HG02678 (cell line): ENCODE results near the gene PRSS8.
"Not testable (repeated sequence)": the region's sequence is repeated elsewhere in the genome, so short reads cannot be mapped to it uniquely, and the experiment has no call there.

Experiments used
- ATAC-seq: cut with Tn5 transposase; IDR thresholded peaks from one replicate; pipeline ENCODE4 v1.9.1; 2021; ENCODE audit warnings: mild to moderate bottlenecking, moderate library complexity; ENCODE audit not compliant: unreplicated experiment

PRSS8 gene

DNA sequence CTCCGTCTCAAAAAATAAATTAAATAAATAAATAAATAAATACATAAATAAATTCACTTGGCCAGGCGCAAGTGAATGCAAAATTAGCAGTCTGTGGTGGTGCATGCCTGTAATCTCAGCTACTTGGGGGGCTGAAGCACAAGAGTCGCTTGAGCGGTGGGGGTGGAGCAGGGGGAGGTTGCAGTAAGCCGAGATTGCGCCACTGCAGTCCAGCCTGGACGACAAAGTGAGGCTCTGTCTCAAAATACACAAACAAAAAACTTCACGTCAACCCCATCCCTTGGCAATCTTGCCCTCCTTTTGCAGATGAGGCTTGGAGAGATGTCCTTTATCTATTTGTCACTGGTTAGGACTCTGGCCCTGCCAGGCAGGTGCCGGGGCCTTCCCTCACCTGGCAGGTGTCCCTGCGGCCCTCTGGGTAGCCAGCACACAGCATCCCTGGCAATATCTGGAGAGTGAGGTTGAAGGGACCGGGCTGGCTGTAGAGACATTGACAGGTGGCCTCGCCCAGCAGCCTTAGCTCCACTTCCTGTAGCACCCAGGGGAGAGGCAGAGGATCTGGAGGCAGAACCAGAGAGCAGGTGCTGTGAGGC is 10.0 kb upstream of the PRSS8 start:
- no peak for ATAC-seq

GRCh38 chr16:31144418-31144817 is 8.9 kb upstream of the PRSS8 start:
- not testable (repeated sequence) for ATAC-seq

- no peak for ATAC-seq
Measured at GRCh38 chr16:31143694-31144148, 8.2 kb upstream of the PRSS8 start.

DNA sequence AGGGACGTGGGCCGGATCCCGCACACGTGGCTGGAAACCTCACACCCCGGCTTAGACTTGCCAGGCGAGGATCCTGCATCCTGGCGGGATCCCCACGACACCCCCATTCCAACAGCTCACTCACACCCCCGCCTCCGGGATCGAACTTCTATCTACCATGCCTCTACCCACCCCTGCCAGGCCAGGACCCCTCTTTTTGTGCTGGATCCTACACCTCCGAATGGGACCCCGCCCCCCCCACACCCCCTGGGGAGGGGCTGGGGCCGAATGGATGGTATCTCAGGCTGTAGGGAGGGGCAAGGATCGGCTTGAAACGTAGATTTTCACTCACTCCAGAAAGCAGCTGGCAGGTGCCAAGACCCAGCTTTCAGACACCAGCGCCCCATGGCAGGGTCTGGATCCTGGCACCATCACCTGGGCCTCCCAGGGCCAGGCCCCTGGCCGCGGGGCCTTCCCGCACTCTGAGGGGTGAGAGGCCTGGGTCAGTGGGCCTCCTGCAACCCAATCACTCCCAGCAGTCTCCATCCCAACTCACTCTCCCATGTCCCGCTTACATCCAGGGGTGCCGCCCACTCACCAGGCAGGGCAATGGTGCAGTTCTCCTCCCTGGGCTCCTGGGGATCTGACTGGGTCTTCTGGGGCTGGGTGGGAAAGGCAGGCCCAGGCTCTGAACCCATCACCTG is 7.6 kb upstream of the PRSS8 start:
- no peak for ATAC-seq

GRCh38 chr16:31142109-31143010 is 6.8 kb upstream of the PRSS8 start:
- ATAC-seq: peak; percentile 86

DNA sequence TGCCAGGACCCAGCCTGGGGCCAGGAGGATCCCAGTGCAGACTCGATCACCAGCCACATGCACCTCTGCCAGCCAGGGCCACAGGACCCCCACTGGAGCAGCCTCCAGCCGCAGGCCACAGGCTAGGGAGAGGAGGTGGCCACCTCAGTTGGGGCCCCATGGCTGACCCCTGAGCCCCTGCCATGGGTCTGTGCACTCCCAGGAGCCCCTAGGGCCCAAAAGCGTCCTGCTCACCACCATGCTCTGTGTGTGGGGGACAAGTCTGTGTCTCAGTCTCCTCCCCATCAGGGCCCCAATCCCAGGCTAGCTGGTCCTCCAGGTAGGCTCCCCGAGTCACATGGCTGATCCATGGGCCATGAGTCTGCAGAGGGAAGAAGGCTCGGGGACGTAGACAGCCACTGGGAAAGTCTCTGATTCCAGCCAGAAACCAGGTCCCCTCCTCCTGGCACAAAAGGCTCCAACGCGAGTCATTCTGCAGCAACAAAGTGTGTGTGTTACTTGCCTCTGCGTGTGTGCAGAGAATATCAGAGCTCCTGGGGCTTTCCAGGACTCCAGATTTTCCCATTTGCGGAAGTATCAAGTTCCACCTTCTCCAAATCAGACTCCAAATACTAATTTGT is 6.1 kb upstream of the PRSS8 start:
- ATAC-seq: no peak

- ATAC-seq: not testable (repeated sequence)
Measured at GRCh38 chr16:31141071-31141469, 5.5 kb upstream of the PRSS8 start.

DNA sequence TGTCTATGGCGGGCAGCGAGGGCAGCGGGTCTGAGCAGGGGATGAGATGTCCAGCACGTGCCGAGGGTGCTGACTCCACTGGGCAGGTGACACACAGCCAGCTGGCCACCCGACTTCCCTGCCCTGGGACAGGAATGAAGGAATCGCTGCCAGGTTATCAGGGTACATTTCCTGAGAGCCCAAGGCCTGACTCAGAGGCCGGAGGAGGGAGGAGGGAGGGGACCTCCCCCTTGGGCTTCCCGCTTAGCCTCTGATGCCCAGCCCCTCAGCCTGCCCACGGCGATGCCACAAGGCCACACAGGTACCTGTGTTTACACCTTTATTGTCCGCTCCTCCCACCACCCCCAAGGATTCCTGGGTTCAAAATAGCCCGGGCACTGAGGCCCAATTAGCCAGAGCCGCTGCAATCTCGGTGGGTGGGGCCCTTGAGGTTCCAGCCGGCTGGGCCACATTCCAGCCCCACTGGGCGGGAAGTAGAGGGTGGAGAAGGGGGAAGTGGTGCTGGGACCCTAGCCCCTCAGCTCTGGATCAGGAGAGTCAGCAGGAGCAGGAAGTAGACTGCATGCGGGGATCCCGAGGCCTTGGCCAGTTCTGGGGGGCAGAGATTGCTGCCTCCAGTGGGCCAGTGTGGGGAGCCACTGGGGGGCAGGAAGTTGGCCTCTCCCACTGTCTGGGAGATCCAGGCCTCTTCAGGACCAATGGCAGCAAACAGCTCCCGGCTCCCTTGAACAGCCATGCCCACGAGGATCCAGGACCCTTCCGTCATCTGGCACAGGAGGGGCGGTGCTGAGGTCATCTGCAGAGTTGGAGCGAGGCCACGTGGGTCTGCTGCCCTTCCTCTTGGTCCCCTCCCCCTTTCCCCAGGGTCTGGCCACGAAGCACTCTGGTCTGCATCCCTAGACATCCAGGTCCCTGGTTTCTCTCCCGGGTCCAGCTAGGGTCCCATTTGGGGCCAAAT is 3.4 kb upstream of the PRSS8 start:
- no peak for ATAC-seq

DNA sequence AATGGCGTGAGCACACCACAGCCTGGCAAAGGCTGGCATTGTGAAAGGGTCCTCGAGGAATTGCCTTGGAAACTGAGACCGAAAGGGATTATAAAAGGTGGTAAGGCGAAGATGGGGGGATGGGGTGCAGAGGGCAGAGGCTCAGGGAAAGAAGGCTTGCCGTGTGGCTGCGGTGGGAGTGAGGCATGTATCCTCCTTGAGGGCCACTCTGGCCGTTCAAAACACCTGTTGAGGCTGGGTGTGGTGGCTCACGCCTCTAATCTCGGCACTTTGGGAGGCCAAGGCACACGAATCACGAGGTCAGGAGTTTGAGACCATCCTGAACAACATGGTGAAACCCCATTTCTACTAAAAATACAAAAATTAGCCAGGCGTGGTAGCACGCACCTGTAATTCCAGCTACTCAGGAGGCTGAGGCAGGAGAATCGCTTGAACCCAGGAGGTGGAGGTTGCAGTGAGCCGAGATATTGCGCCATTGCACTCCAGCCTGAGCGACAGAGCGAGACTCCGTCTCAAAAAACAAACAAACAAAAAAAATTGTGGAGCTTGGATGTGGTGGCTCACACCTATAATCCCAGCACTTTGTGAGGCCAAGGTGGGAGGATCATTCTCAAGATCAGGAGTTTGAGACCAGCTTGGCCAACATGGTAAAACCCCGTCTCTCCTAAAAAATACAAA is 1.4 kb upstream of the PRSS8 start:
- not testable (repeated sequence) for ATAC-seq

GRCh38 chr16:31136287-31136662 is 748 bp upstream of the PRSS8 start:
- ATAC-seq: no peak

GRCh38 chr16:31134625-31135534 is 647 bp downstream of the PRSS8 start:
- ATAC-seq: no peak

DNA sequence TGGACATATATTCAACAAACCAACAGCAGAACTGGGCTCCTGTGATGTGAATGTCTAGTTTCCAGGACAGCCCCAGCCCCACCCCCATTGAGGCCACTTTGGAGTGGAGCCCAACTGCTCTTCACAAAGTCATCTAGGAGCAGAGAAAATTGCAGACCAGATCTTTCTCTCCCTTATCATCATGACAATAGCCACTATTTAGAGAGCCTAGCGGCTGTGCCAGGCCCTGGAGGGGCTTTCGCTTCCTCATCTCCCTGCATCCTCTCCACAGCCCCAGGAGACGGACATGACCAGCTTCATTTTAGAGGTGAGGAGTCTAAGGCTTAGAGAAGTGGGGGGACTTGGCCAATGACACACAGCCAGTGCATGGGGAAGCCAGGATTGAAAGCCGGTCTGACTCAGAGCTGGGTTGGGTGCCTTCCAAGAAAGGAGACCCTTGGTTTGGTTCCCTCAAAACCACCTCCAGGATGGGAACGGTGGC is 1.4 kb downstream of the PRSS8 start:
- ATAC-seq: no peak

DNA sequence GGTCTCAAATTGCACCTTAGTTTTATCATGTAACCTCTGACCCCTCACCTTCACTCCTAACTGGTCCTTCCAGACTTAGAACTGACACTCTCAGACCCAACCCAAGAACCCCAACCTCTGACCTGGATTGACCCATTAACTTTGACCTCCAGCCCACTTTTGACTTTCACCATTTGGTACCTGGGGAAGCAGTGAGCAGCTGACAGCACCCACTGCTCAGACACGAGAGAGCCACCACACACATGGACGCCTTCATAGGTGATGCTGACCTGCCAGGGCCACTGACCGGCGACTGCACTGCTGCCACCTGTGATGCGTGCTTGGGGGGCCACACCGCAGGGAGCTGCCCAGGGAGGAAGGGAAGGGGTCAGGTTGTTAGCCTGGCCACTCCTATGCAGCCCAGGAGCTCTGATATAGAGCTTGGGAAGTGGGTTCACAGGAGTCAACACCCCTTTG is 2.5 kb downstream of the PRSS8 start:
- ATAC-seq: no peak

- ATAC-seq: no peak
Measured at GRCh38 chr16:31132303-31132979, 3.1 kb downstream of the PRSS8 start.

DNA sequence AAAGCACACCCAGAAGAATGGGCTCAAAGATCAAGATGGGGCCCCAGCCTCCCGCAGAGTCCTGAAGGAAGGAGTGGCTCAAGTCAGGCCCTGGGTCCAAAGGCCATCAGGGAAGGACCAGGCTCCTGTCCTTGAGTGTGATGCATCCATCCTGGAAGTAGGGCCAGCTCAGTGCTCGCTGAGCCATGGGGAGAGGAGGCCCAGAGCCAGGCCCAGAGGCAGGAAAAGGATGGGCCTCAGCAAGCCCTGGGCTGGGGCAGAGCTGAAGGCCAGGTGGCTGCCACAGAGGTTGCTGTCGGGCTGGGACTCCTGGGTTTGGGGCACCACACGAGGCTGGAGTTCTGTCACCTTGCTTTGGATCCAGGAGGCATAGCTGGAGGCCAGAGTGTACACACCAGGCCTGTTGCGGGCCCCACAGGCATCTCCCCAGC is 3.7 kb downstream of the PRSS8 start:
- ATAC-seq: no peak

DNA sequence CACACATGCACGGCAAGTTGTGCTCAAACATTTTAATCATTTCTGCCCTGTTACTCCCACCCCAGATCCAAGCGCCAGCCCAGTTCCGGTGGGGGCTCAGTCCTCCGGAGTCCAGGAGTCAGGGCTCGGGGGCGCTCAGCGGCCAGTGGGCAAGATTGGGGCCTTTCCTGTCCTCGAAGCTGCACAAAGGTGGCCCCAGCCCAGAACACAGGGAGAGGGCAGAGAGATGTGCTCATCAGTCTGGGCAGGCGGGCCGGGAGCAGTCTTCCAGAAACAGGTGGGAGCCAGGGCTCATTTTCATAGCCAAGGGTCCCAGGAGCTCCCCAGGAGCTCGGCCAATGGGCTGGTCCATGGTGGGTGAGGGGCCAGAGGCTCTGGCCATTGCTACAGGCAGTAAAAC is 4.1 kb downstream of the PRSS8 start:
- ATAC-seq: no peak

- no peak for ATAC-seq
Measured at GRCh38 chr16:31130899-31131298, 4.6 kb downstream of the PRSS8 start.
